Left ventricle myocardium inferior (tissue), 1 donor: ENCODE data around the gene TUBGCP6. TPM values are rescaled to one million over a fixed set of nuclear protein-coding genes. Genes with fewer than 3 reads are reported as not detected.
A peak's percentile ranks its signal among the peaks of the same experiment; 100 is the strongest.

Experiments
- DNase-seq: peaks from one replicate; pipeline ENCODE4 v3.0.0-alpha.2; 2020
- H3K27ac ChIP-seq: fragments of 200-600 bp; replicated peaks from 2 replicates; pipeline ENCODE4 v1.8.0; 2021
- H3K27me3 ChIP-seq: fragments of 200-600 bp; 2 replicates; pipeline ENCODE4 v1.8.0; 2021; ENCODE audit warnings: low read depth
- H3K36me3 ChIP-seq: fragments of 200-600 bp; 2 replicates; pipeline ENCODE4 v1.8.0; 2021
- H3K4me1 ChIP-seq: fragments of 200-600 bp; 2 replicates; pipeline ENCODE4 v1.8.0; 2021
- H3K4me3 ChIP-seq: fragments of 200-600 bp; 2 replicates; pipeline ENCODE4 v1.8.0; 2021; ENCODE audit warnings: mild to moderate bottlenecking, moderate library complexity
- H3K9me3 ChIP-seq: fragments of 200-600 bp; replicated peaks from 2 replicates; pipeline ENCODE4 v1.8.0; 2021
- intact Hi-C: fragments of 100-400 bp; cut with micrococcal nuclease; formaldehyde crosslinking; loops from one replicate; pipeline ENCODE4 v1.11.0; 2022
- total RNA-seq: library from RNA; stranded (reverse); fragmentation: NEBNext Ultra II Directional; extraction: Animal tissue kit (Norgen Biotek cat#: 25700); gene quantifications from one replicate; pipeline ENCODE4 v1.2.1, GENCODE V29; 2021
- TF ChIP-seq, protein P1 (sequence below): fragments of 200-600 bp; IDR thresholded peaks from 2 replicates; pipeline ENCODE4 v1.8.0; 2021; ENCODE audit warnings: antibody characterized with exemption, mild to moderate bottlenecking, borderline replicate concordance
- donor health status: DM: no; HTN: yes; CAD: no; lungs with severe emphysema.

Gene TUBGCP6
- total RNA-seq, 1 donor from 2014 or later, result 18.3 TPM

DNA sequence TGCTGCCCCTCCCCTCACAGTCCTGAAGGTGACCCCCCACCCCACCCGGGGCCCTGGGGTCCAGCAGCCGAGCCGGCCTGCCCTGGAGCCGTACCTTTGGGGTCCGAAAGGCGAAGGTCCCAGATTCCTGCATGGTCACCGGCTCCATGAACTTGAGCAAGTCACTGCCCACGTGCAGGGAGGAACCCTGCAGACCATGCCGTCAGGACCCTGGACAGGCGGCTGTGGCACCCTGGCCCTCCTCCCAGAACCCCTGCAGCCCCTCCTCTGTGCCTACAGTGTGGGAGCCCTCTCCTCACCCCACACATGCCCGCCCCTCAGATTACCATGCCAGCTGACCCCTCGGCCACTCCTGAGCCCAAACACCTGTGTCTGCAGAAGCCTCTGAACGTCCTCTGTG, 39.7 kb upstream of the TUBGCP6 start:
- Histone ChIP-seq H3K4me1 (peaks cover 20% of the 10 kb centered on the region), H3K9me3 (no peaks in the 10 kb centered on the region), H3K36me3 (peaks cover 91% of the 10 kb centered on the region), H3K27ac (no peak overlapping the region), H3K4me3 (no peak overlapping the region), H3K27me3 (no peaks in the 10 kb centered on the region)
- no peak for DNase-seq
- intact Hi-C loops, result no loop called here
- TF ChIP-seq, protein P1, sequence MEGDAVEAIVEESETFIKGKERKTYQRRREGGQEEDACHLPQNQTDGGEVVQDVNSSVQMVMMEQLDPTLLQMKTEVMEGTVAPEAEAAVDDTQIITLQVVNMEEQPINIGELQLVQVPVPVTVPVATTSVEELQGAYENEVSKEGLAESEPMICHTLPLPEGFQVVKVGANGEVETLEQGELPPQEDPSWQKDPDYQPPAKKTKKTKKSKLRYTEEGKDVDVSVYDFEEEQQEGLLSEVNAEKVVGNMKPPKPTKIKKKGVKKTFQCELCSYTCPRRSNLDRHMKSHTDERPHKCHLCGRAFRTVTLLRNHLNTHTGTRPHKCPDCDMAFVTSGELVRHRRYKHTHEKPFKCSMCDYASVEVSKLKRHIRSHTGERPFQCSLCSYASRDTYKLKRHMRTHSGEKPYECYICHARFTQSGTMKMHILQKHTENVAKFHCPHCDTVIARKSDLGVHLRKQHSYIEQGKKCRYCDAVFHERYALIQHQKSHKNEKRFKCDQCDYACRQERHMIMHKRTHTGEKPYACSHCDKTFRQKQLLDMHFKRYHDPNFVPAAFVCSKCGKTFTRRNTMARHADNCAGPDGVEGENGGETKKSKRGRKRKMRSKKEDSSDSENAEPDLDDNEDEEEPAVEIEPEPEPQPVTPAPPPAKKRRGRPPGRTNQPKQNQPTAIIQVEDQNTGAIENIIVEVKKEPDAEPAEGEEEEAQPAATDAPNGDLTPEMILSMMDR, result no peak

DNA sequence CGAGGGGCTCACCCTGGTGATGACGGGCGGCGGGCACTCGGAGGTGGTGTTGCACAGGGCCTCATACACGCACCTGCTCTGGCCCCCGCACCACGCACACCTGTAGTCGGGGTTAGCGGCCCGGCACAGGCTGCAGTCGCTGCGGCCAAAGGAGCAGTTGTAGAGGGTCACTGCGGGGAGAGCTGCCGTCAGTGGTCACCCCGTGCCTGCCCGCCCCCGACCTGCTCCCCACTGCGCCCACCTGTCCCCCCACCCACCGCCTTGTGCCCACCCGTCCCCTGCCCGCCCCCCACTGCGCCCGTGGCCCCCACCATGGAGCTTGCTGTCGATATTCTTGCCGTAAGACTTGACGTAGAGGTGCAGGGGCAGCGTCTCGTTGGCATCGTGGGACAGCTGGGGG, 39.0 kb upstream of the TUBGCP6 start:
- Histone ChIP-seq H3K36me3 (peaks cover 91% of the 10 kb centered on the region), H3K9me3 (no peaks in the 10 kb centered on the region), H3K4me3 (no peak overlapping the region), H3K27ac (no peak overlapping the region), H3K27me3 (no peaks in the 10 kb centered on the region), H3K4me1 (peaks cover 19% of the 10 kb centered on the region)
- TF ChIP-seq, protein P1, result no peak
- intact Hi-C loops, result no loop called here
- DNase-seq, result no peak

DNA sequence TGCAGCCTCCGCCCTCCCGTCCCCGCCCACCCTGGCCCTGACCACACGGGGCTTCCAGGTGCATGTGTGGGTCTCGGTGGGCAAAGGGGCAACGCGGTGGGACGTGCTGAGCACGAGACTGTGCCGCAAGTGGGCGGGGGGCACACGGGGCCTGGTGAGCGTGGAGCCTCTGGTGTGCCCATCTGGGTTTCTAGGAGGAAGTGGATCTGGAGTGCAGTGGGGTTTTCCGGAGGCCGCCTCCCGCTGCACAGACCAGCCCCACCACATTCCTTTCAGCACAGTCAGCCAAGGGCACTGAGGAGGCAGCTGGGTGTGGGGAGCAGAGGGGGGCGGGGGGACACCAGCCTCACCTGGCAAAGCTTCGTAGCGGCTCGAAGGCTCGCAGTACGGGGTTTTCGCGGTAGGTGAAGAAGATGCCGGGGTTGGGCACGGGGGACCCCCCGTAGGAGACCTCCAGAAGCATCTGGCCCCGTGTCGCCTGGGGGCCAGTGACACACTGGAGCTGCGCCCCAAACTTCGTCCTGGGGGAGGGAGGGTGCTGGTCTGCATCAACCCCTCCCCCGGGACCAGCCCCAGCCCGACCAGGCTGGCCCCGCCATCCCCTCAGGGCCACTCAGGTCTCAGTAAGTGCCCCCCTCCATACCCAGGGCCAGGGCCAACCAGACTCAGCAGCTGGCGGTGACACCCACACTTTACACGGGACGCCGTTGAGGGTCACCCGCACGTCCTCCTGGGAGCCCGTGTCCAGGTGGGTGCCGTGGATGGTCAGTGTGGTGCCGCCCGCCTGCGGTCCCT, 37.7 kb upstream of the TUBGCP6 start:
- H3K4me3 ChIP-seq, result no peak overlapping the region
- H3K27me3 ChIP-seq, result no peaks in the 10 kb centered on the region
- intact Hi-C loops, result no loop called here
- peak overlapping the region; percentile 66 for H3K27ac ChIP-seq
- peaks cover 16% of the 10 kb centered on the region for H3K4me1 ChIP-seq
- TF ChIP-seq, protein P1, result no peak
- H3K9me3 ChIP-seq, result no peaks in the 10 kb centered on the region
- H3K36me3 ChIP-seq, result peaks cover 91% of the 10 kb centered on the region
- no peak for DNase-seq

DNA sequence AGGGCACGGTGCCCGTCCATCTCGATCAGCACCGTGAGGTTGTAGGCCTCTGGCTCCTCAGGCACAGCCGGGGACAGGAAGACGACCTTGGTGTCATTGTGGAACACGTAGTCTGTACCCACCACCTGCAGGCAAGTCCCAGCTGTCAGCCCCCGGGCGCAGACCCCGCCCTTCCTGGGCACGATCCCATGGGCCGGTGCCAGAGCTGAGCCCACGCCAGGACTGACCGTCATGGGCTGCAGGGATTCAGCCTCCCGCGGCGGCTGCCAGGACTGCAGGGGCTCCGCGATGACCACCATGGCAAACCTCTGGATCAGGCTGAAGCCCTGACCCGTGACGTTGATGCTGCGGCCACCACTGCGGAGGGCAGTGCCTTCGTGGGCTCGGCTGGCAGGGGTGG, 37.1 kb upstream of the TUBGCP6 start:
- no peaks in the 10 kb centered on the region for H3K9me3 ChIP-seq
- peaks cover 91% of the 10 kb centered on the region for H3K36me3 ChIP-seq
- H3K4me3 ChIP-seq, result no peak overlapping the region
- DNase-seq, result no peak
- H3K27ac ChIP-seq, result peak overlapping the region; percentile 66
- peaks cover 16% of the 10 kb centered on the region for H3K4me1 ChIP-seq
- intact Hi-C loops, result no loop called here
- no peaks in the 10 kb centered on the region for H3K27me3 ChIP-seq
- TF ChIP-seq, protein P1, result peak; percentile 31

DNA sequence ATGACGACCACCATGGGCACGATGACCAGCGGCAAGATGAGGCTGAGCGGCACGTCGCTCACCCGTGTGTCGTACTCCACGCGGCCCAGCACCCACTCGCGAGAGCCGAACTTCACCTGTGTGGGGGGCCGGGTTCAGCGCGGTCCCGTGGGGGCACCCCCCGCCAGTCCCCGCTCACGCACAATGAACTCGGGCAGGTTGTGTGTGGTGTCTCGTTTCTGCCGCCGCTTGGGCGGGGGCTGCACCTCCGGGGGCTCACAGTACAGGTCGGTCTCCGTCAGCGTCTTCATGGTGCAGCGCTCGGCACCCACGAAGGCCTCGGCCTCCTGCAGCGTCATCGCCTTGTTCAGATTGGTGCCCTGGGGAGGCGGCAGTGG, 36.5 kb upstream of the TUBGCP6 start:
- no peaks in the 10 kb centered on the region for H3K9me3 ChIP-seq
- no peaks in the 10 kb centered on the region for H3K27me3 ChIP-seq
- peaks cover 16% of the 10 kb centered on the region for H3K4me1 ChIP-seq
- intact Hi-C loops, result no loop called here
- peaks cover 91% of the 10 kb centered on the region for H3K36me3 ChIP-seq
- no peak for DNase-seq
- TF ChIP-seq, protein P1, result no peak
- H3K27ac ChIP-seq, result peak overlapping the region; percentile 66
- H3K4me3 ChIP-seq, result no peak overlapping the region
